GM13976 (cell line): Measurements from ENCODE around the gene PAX5.

ENCODE experiments used
- DNase-seq: peaks from one replicate; pipeline ENCODE4 v3.0.0; 2012; ENCODE audit warnings: low spot score
- in situ Hi-C: fragments of 300-500 bp; cut with MboI; formaldehyde crosslinking; loops from one replicate; pipeline ENCODE4 v1.12.0; 2022; ENCODE audit warnings: low sequenced_read_pairs, mixed read lengths, inconsistent platforms; ENCODE audit not compliant: unreplicated experiment
- TF ChIP-seq, protein P1 (sequence below): IDR thresholded peaks from 2 replicates; pipeline ENCODE4 v1.5.1; 2012; ENCODE audit warnings: borderline replicate concordance, mild to moderate bottlenecking; ENCODE audit not compliant: insufficient read depth; ENCODE audit errors: extremely low read depth, missing control alignments, control extremely low read depth

PAX5 gene

DNA sequence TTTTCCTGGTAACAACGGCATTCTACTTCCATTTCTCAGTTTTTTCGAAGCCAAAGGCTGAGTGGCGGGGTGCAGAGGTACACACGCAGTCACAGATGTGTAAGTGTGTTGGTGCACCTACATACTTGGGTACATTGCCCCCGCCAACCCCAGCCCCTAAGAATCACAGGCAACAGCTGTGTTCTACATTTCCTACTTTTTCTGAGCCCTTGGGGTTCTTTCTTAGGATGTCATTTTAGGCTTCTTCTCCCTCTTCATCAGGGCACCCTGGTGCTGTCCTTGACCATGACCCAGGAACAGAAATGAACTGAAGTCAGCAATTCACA is 104.8 kb downstream of the PAX5 start:
- TF ChIP-seq, protein P1, sequence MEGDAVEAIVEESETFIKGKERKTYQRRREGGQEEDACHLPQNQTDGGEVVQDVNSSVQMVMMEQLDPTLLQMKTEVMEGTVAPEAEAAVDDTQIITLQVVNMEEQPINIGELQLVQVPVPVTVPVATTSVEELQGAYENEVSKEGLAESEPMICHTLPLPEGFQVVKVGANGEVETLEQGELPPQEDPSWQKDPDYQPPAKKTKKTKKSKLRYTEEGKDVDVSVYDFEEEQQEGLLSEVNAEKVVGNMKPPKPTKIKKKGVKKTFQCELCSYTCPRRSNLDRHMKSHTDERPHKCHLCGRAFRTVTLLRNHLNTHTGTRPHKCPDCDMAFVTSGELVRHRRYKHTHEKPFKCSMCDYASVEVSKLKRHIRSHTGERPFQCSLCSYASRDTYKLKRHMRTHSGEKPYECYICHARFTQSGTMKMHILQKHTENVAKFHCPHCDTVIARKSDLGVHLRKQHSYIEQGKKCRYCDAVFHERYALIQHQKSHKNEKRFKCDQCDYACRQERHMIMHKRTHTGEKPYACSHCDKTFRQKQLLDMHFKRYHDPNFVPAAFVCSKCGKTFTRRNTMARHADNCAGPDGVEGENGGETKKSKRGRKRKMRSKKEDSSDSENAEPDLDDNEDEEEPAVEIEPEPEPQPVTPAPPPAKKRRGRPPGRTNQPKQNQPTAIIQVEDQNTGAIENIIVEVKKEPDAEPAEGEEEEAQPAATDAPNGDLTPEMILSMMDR = no peak

DNA sequence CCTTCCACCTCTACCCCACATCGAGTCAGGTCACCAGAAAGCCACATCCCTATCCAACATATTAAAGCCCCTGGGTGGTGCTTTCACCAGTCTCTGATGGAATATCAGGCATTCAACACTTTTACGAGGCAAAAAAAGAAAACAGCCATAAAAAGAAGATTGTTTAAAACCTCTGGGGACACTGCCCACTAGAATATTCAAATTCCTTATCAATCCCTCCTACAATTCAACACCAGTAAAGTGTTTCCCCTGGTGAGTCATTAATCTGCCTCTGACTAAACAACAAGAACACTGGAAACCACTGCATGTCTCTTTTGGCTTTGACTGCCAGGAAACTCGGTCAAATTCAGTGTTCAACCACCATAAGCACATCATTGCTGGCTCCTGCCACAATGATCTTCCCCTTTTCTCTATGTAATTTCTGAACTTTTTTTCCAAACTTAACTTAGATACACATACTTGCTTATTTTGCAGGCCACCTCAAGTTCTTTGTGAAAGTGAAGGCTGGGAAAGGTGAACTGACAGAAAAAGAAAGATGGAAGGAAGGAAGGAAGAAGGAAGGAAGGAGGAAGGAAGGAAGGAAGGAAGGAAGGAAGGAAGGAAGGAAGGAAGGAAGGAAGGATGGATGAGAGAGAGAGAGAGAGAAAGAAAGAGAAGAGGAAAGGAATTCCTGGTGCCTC is 105.3 kb downstream of the PAX5 start:
- TF ChIP-seq, protein P1 = no peak
- DNase-seq = peak; percentile 63
- in situ Hi-C loops = no loop called here

More for the DNA sequence above, 104.8 kb downstream of the PAX5 start:
- no peak for DNase-seq
- in situ Hi-C loops = no loop called here

DNA sequence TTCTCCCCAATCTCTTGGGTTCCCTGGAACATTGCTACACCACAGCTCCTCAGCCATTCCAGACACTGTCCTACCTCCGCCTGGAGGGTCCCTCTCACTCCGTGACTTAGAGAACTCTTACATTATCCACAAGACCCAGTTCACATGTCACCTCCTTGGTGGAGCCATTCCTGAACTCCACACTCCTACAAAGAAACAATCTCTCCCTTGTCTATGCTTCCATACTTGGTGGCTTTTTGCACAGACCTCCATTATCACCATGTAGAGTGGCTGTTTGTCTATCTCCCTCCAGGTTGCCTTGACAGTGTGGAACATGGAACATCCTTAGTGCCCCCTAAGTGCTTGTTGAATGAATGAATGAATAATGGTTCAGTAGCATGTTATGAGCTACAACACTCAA is 105.9 kb downstream of the PAX5 start:
- DNase-seq = no peak
- in situ Hi-C loops = no loop called here
- TF ChIP-seq, protein P1 = no peak

DNA sequence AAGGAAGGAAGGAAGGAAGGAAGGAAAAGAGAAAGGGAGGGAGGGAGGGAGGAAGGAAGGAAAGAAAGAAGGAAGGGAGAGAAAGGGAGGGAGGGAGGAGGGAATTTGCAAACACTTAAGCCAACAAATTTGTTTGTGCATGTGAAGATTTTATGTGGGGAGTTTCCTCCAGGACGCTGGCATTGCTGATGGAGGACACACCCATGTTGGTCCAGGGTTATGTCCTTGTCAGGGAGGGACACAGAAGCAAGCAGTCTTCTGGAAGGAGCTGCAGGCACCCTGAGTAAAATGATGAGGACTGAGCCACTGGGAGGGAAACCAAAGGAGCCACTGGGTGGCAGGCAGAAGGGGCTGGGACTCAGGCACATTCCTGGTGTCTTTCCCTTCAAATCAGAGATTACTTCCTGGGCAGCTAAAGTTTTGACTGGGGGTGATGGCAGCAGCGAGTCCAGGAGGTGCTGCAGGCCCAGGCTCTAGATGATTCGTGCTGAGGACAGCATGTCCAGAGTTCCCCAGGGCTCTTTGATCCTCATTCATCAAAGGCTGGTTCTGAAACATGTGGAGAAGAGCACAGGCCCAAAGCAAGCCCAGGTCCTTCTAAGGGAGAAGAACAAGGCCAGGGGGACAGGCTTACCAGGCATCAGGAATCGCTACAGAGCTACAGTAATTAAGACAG is 109.2 kb downstream of the PAX5 start:
- no peak for DNase-seq
- TF ChIP-seq, protein P1 = no peak
- in situ Hi-C loops = no loop called here

DNA sequence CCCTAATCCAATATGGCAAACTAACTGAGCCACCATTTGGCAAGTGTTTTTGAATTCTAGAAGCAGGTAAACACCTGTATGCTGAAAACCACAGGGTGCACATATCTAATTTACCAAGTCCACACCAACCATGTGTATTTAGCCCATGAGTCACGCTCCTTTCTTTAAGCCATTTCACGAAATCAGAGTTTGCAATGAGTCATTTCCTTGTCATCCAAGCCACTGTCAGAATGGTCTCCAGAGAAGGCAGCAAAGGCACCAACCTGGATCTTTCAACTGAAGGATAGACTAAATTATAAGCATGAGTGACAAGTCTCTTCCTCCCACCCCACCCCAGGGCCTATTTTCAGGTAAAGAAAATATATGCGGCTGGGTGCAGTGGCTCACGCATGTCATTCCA is 110.0 kb downstream of the PAX5 start:
- DNase-seq = no peak
- TF ChIP-seq, protein P1 = no peak
- in situ Hi-C loops = no loop called here

DNA sequence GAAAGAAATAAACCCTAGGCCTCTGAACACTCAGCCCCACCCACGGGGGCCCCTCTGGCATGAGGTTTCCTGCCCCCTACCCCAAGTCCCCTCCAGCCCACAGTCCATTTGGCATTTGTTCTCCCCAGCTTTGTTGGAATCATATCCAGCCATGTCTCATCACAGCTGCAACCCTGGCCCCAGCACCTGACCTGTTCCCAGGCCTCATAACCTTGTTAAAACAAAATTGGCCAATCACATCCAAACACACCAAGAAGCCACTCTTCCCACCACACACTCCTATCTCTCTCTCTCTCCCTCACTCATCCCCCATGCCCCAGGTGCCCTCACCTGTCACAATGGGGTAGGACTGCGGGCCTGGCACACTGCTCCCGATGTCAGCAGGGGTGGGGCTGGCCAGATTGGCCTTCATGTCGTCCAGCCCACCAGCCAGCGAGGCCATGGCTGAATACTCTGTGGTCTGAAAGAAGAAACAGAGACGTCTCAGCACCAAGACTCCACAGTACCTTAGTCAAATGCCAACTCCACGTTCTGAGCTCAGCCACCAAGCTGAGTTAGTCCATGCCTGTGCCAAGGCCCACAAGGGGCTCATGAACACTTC is 110.9 kb downstream of the PAX5 start:
- in situ Hi-C loops = no loop called here
- no peak for DNase-seq
- TF ChIP-seq, protein P1 = no peak
